Mesenchymal stem cell (in vitro differentiated cells and primary cell): ENCODE results near the gene CENPP.

Experiments used
- DNase-seq: peaks from one replicate; pipeline ENCODE4 v3.0.0-alpha.2; 2013
- H2AFZ ChIP-seq: one replicate; pipeline ENCODE4 v1.6.1; 2013; ENCODE audit warnings: low read depth, mild to moderate bottlenecking, control low read depth, inconsistent platforms, low read length, moderate library complexity
- H2AK5ac ChIP-seq: 2 replicates; pipeline ENCODE4 v1.6.1; 2013; ENCODE audit warnings: low read length, moderate library complexity, mild to moderate bottlenecking, inconsistent platforms; ENCODE audit not compliant: severe bottlenecking
- H2BK120ac ChIP-seq: one replicate; pipeline ENCODE4 v1.6.1; 2013; ENCODE audit warnings: low read depth, mild to moderate bottlenecking, inconsistent platforms, low read length, moderate library complexity
- H2BK12ac ChIP-seq, 2 experiments: one replicate each; pipeline ENCODE4 v1.6.1; 2013; ENCODE audit warnings: inconsistent platforms in 2 of 2, low read length in 2 of 2, mild to moderate bottlenecking in 2 of 2, moderate library complexity in 2 of 2, control low read depth in 1 of 2
- H2BK15ac ChIP-seq: one replicate; pipeline ENCODE4 v1.6.1; 2013; ENCODE audit warnings: mild to moderate bottlenecking, low read depth, inconsistent platforms; ENCODE audit not compliant: poor library complexity, severe bottlenecking
- H2BK5ac ChIP-seq: 2 replicates; pipeline ENCODE4 v1.6.1; 2013; ENCODE audit warnings: low read depth, mild to moderate bottlenecking, low read length, control low read depth, inconsistent platforms; ENCODE audit not compliant: poor library complexity, severe bottlenecking
- H3K14ac ChIP-seq, 2 experiments: one replicate each; pipeline ENCODE4 v1.6.1; 2013; ENCODE audit warnings: inconsistent platforms in 2 of 2, low read length in 2 of 2, control low read depth in 1 of 2, mild to moderate bottlenecking in 1 of 2, moderate library complexity in 1 of 2
- H3K18ac ChIP-seq, 2 experiments: one replicate each; pipeline ENCODE4 v1.6.1; 2013; ENCODE audit warnings: inconsistent platforms in 2 of 2, low read length in 2 of 2, control low read depth in 1 of 2, low read depth in 1 of 2, mild to moderate bottlenecking in 1 of 2
- H3K23ac ChIP-seq, 2 experiments: one replicate each; pipeline ENCODE4 v1.6.1; 2013; ENCODE audit warnings: inconsistent platforms in 2 of 2, low read length in 2 of 2, mild to moderate bottlenecking in 2 of 2, moderate library complexity in 2 of 2, control low read depth in 1 of 2
- H3K27ac ChIP-seq: 2 replicates; pipeline ENCODE4 v1.5.1; 2013; ENCODE audit warnings: mild to moderate bottlenecking, moderate library complexity, low read length, control low read depth, inconsistent platforms; ENCODE audit not compliant: poor library complexity, severe bottlenecking
- H3K27me3 ChIP-seq, 2 experiments: 2 replicates each; pipeline versions ENCODE4 v1.6.1 to v1.7.0; 2013; ENCODE audit warnings: low read length in 2 of 2, mild to moderate bottlenecking in 2 of 2, moderate library complexity in 2 of 2, control low read depth in 1 of 2, inconsistent platforms in 1 of 2; ENCODE audit not compliant: control insufficient read depth in 1 of 2, insufficient read depth in 1 of 2
- H3K36me3 ChIP-seq, 2 experiments: 2 replicates each; pipeline versions ENCODE4 v1.6.1 to v1.7.0; 2013; ENCODE audit warnings: low read length in 2 of 2, control low read depth in 1 of 2, inconsistent platforms in 1 of 2, low read depth in 1 of 2, mild to moderate bottlenecking in 1 of 2; ENCODE audit not compliant: insufficient read depth in 2 of 2, control insufficient read depth in 1 of 2
- H3K4ac ChIP-seq, 2 experiments: one replicate each; pipeline ENCODE4 v1.6.1; 2013; ENCODE audit warnings: inconsistent platforms in 2 of 2, low read length in 2 of 2, mild to moderate bottlenecking in 2 of 2, moderate library complexity in 2 of 2, control low read depth in 1 of 2, low read depth in 1 of 2
- H3K4me1 ChIP-seq: 2 replicates; pipeline ENCODE4 v1.6.1; 2013; ENCODE audit warnings: low read depth, low read length, control low read depth; ENCODE audit not compliant: control insufficient read depth, insufficient read depth
- H3K4me2 ChIP-seq: 2 replicates; pipeline ENCODE4 v1.6.1; 2013; ENCODE audit warnings: low read length, mild to moderate bottlenecking, inconsistent platforms; ENCODE audit not compliant: poor library complexity, severe bottlenecking
- H3K4me3 ChIP-seq, 2 experiments: 2 replicates each; pipeline versions ENCODE4 v1.5.1 to v1.7.0; 2013; ENCODE audit warnings: low read length in 2 of 2, mild to moderate bottlenecking in 2 of 2, control low read depth in 1 of 2, low read depth in 1 of 2; ENCODE audit not compliant: insufficient read depth in 1 of 2
- H3K79me1 ChIP-seq: replicated peaks from 2 replicates; pipeline ENCODE4 v1.6.1; 2013; ENCODE audit warnings: mild to moderate bottlenecking, control low read depth, low read length, inconsistent platforms; ENCODE audit not compliant: poor library complexity, severe bottlenecking
- H3K9ac ChIP-seq: 2 replicates; pipeline ENCODE4 v1.7.0; 2013; ENCODE audit warnings: mild to moderate bottlenecking, low read length, moderate library complexity
- H3K9me3 ChIP-seq: 2 replicates; pipeline ENCODE4 v1.7.0; 2013; ENCODE audit warnings: mild to moderate bottlenecking, low read length; ENCODE audit not compliant: control insufficient read depth
- H4K8ac ChIP-seq: one replicate; pipeline ENCODE4 v1.6.1; 2013; ENCODE audit warnings: inconsistent platforms, mild to moderate bottlenecking, low read length, moderate library complexity
- H4K91ac ChIP-seq: one replicate; pipeline ENCODE4 v1.6.1; 2013; ENCODE audit warnings: mild to moderate bottlenecking, low read length, inconsistent platforms
- WGBS: methylation state at CpG from one replicate; pipeline ENCODE4 v1.1.7; 2013; ENCODE audit warnings: mixed read lengths; 5-methylcytosine and 5-hydroxymethylcytosine counted together

The CENPP gene

GRCh38 chr9:92611621-92612285 lies 286.0 kb downstream of the CENPP start:
- H3K4me2 ChIP-seq: no peak overlapping the region
- H2BK5ac ChIP-seq: no peak overlapping the region
- H3K4me3 ChIP-seq: no peak overlapping the region
- WGBS: 97% methylated on average over 10 of the region's 10 CpGs
- no peak overlapping the region for H2AK5ac ChIP-seq
- H3K27ac ChIP-seq: no peak overlapping the region
- no peak overlapping the region for H2AFZ ChIP-seq
- DNase-seq: no peak
- H3K27me3 ChIP-seq: no peaks in the 10 kb centered on the region
- no peak overlapping the region for H3K4ac ChIP-seq
- no peak overlapping the region for H3K14ac ChIP-seq
- H3K23ac ChIP-seq: no peak overlapping the region
- peaks cover 6% of the 10 kb centered on the region for H3K4me1 ChIP-seq
- no peak overlapping the region for H2BK12ac ChIP-seq
- H3K18ac ChIP-seq: no peak overlapping the region
- peak overlapping the region; percentile 53 for H4K8ac ChIP-seq
- H2BK120ac ChIP-seq: no peak overlapping the region
- peak overlapping the region; percentile 21 for H2BK15ac ChIP-seq
- H3K79me1 ChIP-seq: peaks cover 6% of the 10 kb centered on the region
- no peaks in the 10 kb centered on the region for H3K9me3 ChIP-seq
- H3K9ac ChIP-seq: no peak overlapping the region
- no peak overlapping the region for H4K91ac ChIP-seq
- H3K36me3 ChIP-seq: peaks cover 44 to 47% of the 10 kb centered on the region in 2 experiments

DNA sequence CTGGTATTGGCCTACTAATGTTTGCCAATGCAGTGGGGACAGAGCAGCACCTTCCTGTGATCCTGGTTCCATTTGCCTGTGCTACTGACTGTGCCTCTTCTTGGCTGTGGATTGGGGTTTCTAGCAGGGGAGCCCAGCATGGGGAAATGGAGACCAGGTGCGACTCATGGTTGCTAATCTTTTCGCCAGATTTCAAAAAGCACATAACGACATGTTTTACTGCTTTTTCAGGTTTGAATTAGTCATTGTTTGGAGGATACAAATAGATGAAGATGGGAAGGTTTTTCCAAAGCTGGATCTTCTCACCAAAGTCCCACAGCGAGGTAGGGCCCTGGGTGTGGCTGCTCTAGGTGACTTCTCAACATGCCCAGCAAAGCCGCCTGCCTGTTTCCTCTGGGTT lies 286.5 kb downstream of the CENPP start:
- H3K4me3 ChIP-seq: no peak overlapping the region
- H2BK12ac ChIP-seq: no peak overlapping the region
- peaks cover 48 to 52% of the 10 kb centered on the region in 2 experiments for H3K36me3 ChIP-seq
- no peaks in the 10 kb centered on the region for H3K27me3 ChIP-seq
- H3K9ac ChIP-seq: no peak overlapping the region
- peaks cover 6% of the 10 kb centered on the region for H3K4me1 ChIP-seq
- 97% methylated on average over 5 of the region's 5 CpGs for whole genome bisulfite sequencing
- peaks cover 9% of the 10 kb centered on the region for H3K79me1 ChIP-seq
- H3K23ac ChIP-seq: no peak overlapping the region
- H2BK15ac ChIP-seq: no peak overlapping the region
- no peak overlapping the region for H4K91ac ChIP-seq
- DNase-seq: no peak
- no peak overlapping the region for H2AFZ ChIP-seq
- H3K4ac ChIP-seq: no peak overlapping the region
- H3K18ac ChIP-seq: no peak overlapping the region
- no peak overlapping the region for H2BK120ac ChIP-seq
- H3K9me3 ChIP-seq: no peaks in the 10 kb centered on the region
- no peak overlapping the region for H3K27ac ChIP-seq
- H4K8ac ChIP-seq: no peak overlapping the region
- no peak overlapping the region for H2BK5ac ChIP-seq
- H3K4me2 ChIP-seq: no peak overlapping the region
- no peak overlapping the region for H3K14ac ChIP-seq
- H2AK5ac ChIP-seq: no peak overlapping the region

- H2AFZ ChIP-seq: no peak overlapping the region
- no peak overlapping the region for H4K8ac ChIP-seq
- H3K9ac ChIP-seq: no peak overlapping the region
- H3K4me2 ChIP-seq: no peak overlapping the region
- peaks cover 5% of the 10 kb centered on the region for H3K4me1 ChIP-seq
- no peak overlapping the region for H3K27ac ChIP-seq
- no peak overlapping the region for H2BK15ac ChIP-seq
- no peak overlapping the region for H2BK120ac ChIP-seq
- H2BK5ac ChIP-seq: no peak overlapping the region
- H2AK5ac ChIP-seq: no peak overlapping the region
- no peak overlapping the region for H3K23ac ChIP-seq
- H3K27me3 ChIP-seq: no peaks in the 10 kb centered on the region
- no peak overlapping the region for H4K91ac ChIP-seq
- H3K4me3 ChIP-seq: no peak overlapping the region
- 96% methylated on average over 9 of the region's 11 CpGs for WGBS
- no peak overlapping the region for H2BK12ac ChIP-seq
- peaks cover 53 to 56% of the 10 kb centered on the region in 2 experiments for H3K36me3 ChIP-seq
- peaks cover 13% of the 10 kb centered on the region for H3K79me1 ChIP-seq
- H3K14ac ChIP-seq: no peak overlapping the region
- no peak overlapping the region for H3K18ac ChIP-seq
- no peak overlapping the region for H3K4ac ChIP-seq
- no peak for DNase-seq
- H3K9me3 ChIP-seq: no peaks in the 10 kb centered on the region
Measured at GRCh38 chr9:92612816-92613215, 287.1 kb downstream of the CENPP start.

DNA sequence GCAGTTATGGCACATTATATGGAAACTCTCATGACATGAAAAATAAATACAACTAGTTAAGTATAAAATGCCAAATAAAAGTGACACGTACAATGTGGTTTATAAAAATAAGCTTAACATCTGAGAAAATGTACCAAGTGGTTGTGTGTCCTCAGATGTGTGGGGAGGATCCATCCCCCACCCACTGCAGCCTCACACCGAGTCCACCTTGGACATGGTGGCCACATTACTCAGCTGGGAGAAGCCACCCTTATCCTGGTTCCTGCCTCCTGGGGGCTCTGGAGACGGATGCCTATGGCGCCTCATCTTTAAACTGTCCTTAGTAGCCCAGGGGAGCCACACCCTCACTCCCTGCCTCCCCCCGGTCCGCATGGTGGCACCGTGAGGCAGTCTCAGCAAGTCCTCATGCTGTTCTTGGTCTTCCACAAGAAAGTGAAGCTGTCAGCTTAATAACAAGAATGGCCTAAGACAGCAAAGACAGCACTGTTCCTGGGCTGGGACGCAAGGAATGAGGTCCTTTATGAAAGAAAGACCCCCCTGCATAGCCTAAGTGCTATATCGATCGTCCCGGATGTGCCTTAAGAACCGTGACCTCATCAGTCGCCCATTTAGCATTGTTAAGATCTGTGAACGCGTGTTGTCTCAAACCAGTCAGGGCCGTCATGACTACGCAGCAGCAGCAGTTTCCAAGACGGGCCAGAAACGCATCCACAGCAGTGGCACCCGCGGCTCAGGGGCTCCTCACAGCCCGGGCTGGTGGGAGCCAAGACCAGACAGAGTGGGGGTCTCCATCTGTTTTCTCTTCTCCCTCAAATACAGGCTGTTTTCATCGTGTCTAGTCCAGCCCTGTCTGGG lies 287.7 kb downstream of the CENPP start:
- H2BK12ac ChIP-seq: no peak overlapping the region
- H3K4me1 ChIP-seq: peaks cover 2% of the 10 kb centered on the region
- no peak overlapping the region for H3K9ac ChIP-seq
- H2BK120ac ChIP-seq: no peak overlapping the region
- H2BK5ac ChIP-seq: no peak overlapping the region
- no peak overlapping the region for H3K18ac ChIP-seq
- H3K9me3 ChIP-seq: no peaks in the 10 kb centered on the region
- no peak overlapping the region for H4K91ac ChIP-seq
- H3K4me3 ChIP-seq: no peak overlapping the region
- H3K4ac ChIP-seq: no peak overlapping the region
- no peak overlapping the region for H3K14ac ChIP-seq
- DNase-seq: no peak
- 98% methylated on average over 23 of the region's 23 CpGs for WGBS
- peaks cover 16% of the 10 kb centered on the region for H3K79me1 ChIP-seq
- peaks cover 60 to 62% of the 10 kb centered on the region in 2 experiments for H3K36me3 ChIP-seq
- no peak overlapping the region for H4K8ac ChIP-seq
- H3K4me2 ChIP-seq: no peak overlapping the region
- no peak overlapping the region for H3K23ac ChIP-seq
- H2BK15ac ChIP-seq: no peak overlapping the region
- no peaks in the 10 kb centered on the region for H3K27me3 ChIP-seq
- H2AFZ ChIP-seq: no peak overlapping the region
- no peak overlapping the region for H2AK5ac ChIP-seq
- H3K27ac ChIP-seq: no peak overlapping the region
